AG04450 (cell line): ENCODE data around the gene MTAP. TPM values are rescaled to one million over a fixed set of nuclear protein-coding genes. Genes with fewer than 3 reads are reported as not detected.

Experiments
- CTCF ChIA-PET: fragments of 300-600, 350-600 bp; formaldehyde crosslinking; extraction: SDS; loops from one replicate; lab custom pipeline; 2022; ENCODE audit warnings: antibody characterized with exemption, inconsistent platforms; lab: Charles Lee
- POLR2A ChIA-PET: fragments of 350-600 bp; formaldehyde crosslinking; extraction: SDS; loops from one replicate; lab custom pipeline; 2021; ENCODE audit warnings: antibody characterized with exemption, inconsistent platforms; lab: Yijun Ruan, JAX
- DNase-seq: peaks from one replicate; pipeline ENCODE4 v3.0.0-alpha.2; 2011; ENCODE audit warnings: low read depth, low spot score
- H3K27ac ChIP-seq: one replicate; pipeline ENCODE4 v1.5.1; 2012; ENCODE audit warnings: low read depth, low read length, control low read depth
- H3K27me3 ChIP-seq: one replicate; pipeline ENCODE4 v1.6.0; 2012; ENCODE audit warnings: low read length; ENCODE audit not compliant: control insufficient read depth, insufficient read depth
- H3K4me3 ChIP-seq: 2 replicates; pipeline ENCODE4 v1.5.1; 2011; ENCODE audit warnings: mild to moderate bottlenecking, low read depth, low read length, control low read depth
- H3K9me3 ChIP-seq: 2 replicates; pipeline ENCODE4 v1.5.1; 2012; ENCODE audit warnings: low read length; ENCODE audit not compliant: control insufficient read depth, insufficient read depth
- polyA plus RNA-seq: library from polyadenylated mRNA; depleted of rRNA; stranded (reverse); fragments of >200 nt; gene quantifications from 2 replicates; pipeline ENCODE4 v1.2.3, GENCODE V29; 2011
- TF ChIP-seq, protein P1 (sequence below): IDR thresholded peaks from 2 replicates; pipeline ENCODE4 v1.5.1; 2011; ENCODE audit warnings: low read depth, low read length, control low read depth, inconsistent platforms

The MTAP gene
- polyA plus RNA-seq, 1 experiment: 26.1 TPM

DNA sequence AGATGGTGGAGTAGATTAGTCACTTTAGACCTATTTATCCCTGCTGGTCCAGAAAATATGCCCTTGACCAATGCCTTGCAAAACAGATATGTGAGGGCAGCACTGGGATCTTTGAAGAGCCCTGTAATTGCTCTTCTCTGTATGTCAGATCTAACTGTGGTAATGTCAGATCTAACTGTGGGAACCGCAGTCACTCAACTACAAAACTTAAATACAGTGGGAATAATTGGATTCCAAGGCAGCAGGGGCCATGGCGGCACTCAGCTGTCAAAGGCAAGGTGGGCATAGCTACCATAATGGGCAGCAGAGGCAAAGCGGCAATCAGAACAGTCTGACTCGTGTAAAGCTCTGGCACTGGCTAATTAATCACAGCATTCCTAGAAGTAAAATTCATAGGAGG, 46.2 kb downstream of the MTAP start:
- ChIA-PET CTCF (no interaction called here), POLR2A (no interaction called here)
- Histone ChIP-seq H3K27me3 (no peaks in the 10 kb centered on the region), H3K9me3 (peaks cover 14% of the 10 kb centered on the region), H3K27ac (no peak overlapping the region), H3K4me3 (no peak overlapping the region)
- TF ChIP-seq, protein P1, sequence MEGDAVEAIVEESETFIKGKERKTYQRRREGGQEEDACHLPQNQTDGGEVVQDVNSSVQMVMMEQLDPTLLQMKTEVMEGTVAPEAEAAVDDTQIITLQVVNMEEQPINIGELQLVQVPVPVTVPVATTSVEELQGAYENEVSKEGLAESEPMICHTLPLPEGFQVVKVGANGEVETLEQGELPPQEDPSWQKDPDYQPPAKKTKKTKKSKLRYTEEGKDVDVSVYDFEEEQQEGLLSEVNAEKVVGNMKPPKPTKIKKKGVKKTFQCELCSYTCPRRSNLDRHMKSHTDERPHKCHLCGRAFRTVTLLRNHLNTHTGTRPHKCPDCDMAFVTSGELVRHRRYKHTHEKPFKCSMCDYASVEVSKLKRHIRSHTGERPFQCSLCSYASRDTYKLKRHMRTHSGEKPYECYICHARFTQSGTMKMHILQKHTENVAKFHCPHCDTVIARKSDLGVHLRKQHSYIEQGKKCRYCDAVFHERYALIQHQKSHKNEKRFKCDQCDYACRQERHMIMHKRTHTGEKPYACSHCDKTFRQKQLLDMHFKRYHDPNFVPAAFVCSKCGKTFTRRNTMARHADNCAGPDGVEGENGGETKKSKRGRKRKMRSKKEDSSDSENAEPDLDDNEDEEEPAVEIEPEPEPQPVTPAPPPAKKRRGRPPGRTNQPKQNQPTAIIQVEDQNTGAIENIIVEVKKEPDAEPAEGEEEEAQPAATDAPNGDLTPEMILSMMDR: no peak
- DNase-seq: no peak

GRCh38 chr9:21852754-21853153, 50.3 kb downstream of the MTAP start:
- CTCF ChIA-PET: interaction anchor here (1.9 to 2.3 kb wide), 2 partner anchors 39 to 156 kb away, joined by 10 to 13 read pairs; no protein-coding TSS in a partner anchor
- no peaks in the 10 kb centered on the region for H3K27me3 ChIP-seq
- no peak overlapping the region for H3K27ac ChIP-seq
- TF ChIP-seq, protein P1: no peak
- H3K9me3 ChIP-seq: peaks cover 8% of the 10 kb centered on the region; the same call in 1 of the 2 replicates
- no peak for DNase-seq
- POLR2A ChIA-PET: no interaction called here
- H3K4me3 ChIP-seq: no peak overlapping the region

DNA sequence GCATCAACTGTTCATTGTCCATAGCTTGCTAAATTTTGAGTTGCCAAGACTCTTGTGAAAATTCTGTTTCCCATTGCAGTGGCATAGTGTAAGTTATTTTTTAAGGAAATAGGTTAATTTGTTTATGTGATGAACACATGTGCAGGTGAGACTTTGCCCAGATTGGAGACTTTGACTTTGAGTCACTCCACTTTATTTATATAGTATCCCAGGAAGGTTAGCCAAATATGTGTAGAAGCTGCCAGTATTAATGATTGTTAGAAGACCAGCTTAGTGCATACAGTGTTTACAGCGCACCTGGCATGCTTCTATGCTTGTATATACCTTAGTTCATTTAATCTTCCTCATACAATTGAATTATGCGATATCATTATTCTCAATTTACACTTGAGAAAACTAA, 51.0 kb downstream of the MTAP start:
- CTCF ChIA-PET: interaction anchor here (1.3 to 2.3 kb wide), 3 partner anchors 39 to 155 kb away, joined by 3 to 13 read pairs (median 10); no protein-coding TSS in a partner anchor
- TF ChIP-seq, protein P1: no peak

DNA sequence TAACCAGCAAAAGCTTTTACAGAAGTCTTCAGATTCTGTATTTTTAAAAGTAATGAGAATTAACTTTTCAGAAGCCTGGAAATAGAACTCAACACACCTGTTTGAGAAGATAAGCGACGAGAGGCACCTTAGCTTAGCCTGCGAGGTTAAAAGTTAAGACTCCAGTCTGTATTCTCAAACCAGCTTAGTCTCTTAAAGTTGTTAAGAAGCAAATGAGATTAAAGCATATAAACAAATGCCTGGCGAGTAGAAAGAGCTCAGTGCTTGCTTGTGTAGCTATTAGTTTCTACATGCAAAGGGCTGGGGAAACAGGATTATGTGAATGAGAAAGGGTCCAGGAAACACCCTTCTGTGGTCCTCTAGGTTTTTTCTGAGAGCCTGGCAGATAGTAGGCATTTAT, 51.7 kb downstream of the MTAP start:
- no peaks in the 10 kb centered on the region for H3K9me3 ChIP-seq
- DNase-seq: no peak
- POLR2A ChIA-PET: no interaction called here
- no peaks in the 10 kb centered on the region for H3K27me3 ChIP-seq
- H3K27ac ChIP-seq: no peak overlapping the region
- TF ChIP-seq, protein P1: no peak
- H3K4me3 ChIP-seq: no peak overlapping the region
- CTCF ChIA-PET: interaction anchor here (0.9 to 2.3 kb wide), 4 partner anchors 40 to 599 kb away, joined by 3 to 13 read pairs (median 6); no protein-coding TSS in a partner anchor

More for the DNA sequence above, 51.0 kb downstream of the MTAP start:
- POLR2A ChIA-PET: no interaction called here
- Histone ChIP-seq H3K27me3 (no peaks in the 10 kb centered on the region), H3K4me3 (no peak overlapping the region), H3K27ac (no peak overlapping the region), H3K9me3 (peaks cover 3% of the 10 kb centered on the region; the same call in 1 of the 2 replicates)
- DNase-seq: no peak

GRCh38 chr9:21854594-21854993, 52.2 kb downstream of the MTAP start:
- CTCF ChIA-PET: interaction anchor here (0.9 to 2.3 kb wide), 4 partner anchors 41 to 598 kb away, joined by 3 to 13 read pairs (median 6); no protein-coding TSS in a partner anchor
- peak; percentile 39 for DNase-seq
- POLR2A ChIA-PET: no interaction called here
- no peaks in the 10 kb centered on the region for H3K27me3 ChIP-seq
- H3K4me3 ChIP-seq: no peak overlapping the region
- H3K27ac ChIP-seq: no peak overlapping the region
- H3K9me3 ChIP-seq: no peaks in the 10 kb centered on the region
- TF ChIP-seq, protein P1: no peak
